ENCODE measurements around the gene HSD11B1.

Gene HSD11B1

DNA sequence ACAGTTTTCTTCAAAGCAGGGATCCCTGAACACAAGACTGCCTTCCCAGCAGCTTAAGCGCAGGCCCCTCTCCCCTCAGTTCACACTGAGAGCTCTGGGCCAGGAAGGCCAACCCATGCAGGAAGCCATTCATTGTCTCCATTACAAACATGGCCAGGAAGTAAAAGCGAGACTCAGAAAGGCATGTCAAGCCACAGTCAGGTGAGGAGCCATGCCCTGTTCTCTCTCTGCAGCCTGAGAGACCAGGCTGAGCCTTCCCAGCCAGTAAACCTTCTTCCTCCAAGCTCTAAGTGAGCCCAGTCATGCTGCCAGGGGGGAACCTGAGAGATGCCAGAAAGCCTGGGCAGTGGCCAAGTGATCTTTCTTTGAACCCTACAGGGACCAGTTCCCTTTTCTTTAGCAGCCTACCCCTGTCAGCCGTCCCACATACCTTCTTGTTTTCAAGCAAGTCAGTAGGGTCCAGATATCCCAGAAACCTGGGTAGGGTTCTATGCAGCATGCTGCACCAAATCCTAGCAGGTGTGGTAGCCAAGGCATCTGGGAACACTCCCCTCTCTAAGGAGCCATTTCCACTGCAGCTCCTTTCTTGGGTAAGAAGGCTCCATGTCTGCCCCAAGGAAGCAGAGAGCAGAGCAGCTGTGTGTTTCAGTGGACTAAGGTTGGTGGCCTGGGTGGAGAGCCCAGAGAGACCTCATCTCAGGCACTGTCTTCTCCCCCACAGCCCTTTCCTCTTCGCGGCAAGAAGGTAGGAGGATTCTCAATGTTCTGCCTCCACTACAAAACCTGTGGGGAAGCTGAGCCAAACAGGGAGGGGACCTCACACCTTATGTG lies 52.2 kb downstream of the HSD11B1 start:
- no peak for DNase-seq

DNA sequence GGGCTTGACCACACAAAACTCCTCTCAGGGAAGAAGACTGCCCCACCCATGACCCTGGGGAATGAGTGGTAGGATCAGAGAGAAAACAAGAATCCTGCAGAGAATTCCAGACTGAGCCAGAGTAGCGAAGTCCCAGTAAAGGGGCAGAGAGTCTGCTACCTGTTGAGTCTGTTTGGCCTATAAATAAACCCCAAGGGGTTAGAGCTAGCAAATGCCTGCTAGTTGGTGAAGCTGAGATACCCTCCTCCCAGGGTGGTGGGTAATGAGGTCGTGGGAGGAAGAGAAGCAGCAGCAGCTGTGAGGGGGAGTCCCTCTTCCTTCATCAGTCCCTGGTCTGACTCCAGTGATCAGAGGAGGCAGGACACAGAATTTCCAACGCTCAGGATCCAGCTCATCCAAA lies 53.8 kb downstream of the HSD11B1 start:
- DNase-seq = no peak

- no peak for DNase-seq
These were observed 55.2 kb downstream of the HSD11B1 start for GRCh38 chr1:209759829-209760359.

- no peak for DNase-seq
These were observed 56.5 kb downstream of the HSD11B1 start for GRCh38 chr1:209761011-209761635.

- no peak for DNase-seq
These were observed 61.4 kb downstream of the HSD11B1 start for GRCh38 chr1:209766051-209766450.

DNA sequence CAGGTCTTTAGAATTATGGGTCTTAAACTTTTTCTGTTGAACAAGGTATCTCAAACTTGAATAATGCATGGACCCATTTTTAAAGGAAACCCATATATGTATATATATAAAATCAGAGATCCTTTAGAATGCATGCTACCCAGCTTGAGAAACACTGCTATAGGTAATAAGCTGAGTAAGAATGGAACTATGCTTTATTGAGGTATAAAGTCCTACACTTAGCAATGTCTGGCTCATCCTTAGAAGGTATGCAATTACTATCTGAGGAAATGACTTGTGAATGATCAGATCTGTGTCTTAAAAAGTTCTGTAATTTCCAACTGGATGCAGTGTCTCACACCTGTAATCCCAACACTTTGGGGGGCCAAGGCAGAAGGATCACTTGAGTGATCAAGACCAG lies 62.5 kb downstream of the HSD11B1 start:
- no peak for DNase-seq

DNA sequence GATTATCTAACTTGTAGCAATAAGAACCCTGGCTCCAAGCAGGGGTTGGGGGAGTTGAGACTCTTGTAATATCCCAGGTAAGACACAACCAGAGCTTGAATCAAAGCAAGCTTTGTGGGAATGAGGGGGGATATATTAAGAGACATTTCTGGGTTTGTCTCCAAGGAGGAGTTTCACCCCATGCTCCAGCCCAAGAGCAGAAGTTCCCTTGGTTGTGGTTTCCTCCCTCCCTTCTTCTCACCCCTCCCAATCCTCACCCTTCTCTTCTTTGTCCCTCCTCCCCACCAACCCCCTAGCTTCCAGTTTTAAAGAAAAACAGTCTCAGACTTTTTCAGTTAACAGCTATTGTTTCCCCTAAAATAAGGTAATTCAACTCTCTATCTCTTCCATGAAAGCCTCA lies 63.1 kb downstream of the HSD11B1 start:
- no peak for DNase-seq

DNA sequence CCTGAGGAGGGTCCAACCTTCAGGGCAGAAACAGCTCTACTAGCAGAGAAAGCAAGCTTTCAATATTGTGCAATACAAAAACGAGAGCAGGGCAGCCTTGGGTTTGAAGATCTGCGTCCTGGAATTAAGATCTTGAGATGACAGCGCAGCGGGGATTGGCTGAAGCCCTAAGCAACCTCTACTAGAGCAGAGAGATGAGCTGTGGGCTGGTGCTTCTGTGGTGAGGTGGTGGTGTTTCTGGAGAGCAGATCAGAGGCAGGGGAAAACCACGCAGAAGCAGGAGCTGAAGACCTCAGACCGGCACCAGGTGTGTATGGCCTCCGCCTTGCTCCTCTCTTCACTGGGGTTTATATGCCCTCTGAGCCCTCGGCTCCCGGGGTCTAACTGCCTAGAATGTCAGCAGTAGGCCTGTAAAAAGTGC lies 63.7 kb downstream of the HSD11B1 start:
- DNase-seq = no peak

DNA sequence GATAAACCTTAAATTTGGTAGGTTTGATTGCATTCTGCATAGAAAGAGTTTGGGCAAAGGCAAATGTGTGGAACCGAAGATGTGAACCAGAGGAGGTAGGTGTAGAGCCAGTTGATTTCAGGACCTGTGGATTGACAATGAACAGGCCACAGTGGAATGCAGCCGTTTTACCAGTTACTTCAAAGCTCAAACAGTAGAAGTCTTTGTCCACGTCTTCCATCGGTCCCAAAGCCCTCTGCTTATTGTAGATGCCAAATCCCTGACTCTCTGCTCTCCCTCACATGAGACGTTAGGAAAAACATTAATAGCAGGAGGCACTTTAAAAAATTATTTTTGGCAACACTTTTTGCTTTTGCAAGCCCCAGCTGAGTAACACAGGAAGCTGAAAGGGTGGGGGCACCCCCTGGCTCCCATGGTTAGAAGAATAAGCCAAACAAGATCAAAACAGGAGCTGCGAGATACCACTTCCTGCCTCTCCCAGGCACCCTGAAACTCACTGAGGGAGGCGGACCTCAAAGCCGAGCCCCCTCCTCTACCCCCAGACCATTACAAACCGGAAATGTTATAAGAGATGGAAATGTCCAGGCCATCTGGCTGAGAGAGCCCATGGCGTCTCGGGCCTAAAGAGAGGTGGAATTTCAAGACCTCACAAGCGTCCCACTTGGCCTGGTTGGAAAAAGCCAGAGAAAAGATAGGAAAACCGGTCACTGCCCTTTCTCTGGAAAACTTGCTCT lies 64.7 kb downstream of the HSD11B1 start:
- DNase-seq = no peak

- DNase-seq = no peak
These were observed 65.3 kb downstream of the HSD11B1 start for GRCh38 chr1:209769971-209770370.

GRCh38 chr1:209770636-209771415 lies 66.2 kb downstream of the HSD11B1 start:
- DNase-seq = no peak

DNA sequence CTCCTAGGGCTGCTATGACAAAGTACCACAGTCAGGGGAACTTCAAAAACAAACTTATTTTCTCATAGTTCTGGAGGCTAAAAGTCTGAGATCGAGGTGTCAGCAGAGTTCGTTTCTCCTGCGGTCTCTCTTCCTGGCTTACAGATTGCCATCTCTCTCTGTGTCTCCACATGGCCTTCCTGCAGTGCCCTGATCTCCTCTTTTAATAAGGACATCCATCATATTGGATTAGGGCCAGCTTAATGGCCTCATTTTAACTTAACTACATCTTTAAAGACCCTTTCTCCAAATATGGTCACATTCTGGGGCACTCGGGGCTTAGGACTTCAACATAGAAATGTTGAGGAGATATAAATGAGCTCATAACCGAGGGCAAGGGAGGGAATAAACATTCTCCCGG lies 67.5 kb downstream of the HSD11B1 start:
- no peak for DNase-seq

GRCh38 chr1:209774592-209774991 lies 69.9 kb downstream of the HSD11B1 start:
- no peak for DNase-seq

DNA sequence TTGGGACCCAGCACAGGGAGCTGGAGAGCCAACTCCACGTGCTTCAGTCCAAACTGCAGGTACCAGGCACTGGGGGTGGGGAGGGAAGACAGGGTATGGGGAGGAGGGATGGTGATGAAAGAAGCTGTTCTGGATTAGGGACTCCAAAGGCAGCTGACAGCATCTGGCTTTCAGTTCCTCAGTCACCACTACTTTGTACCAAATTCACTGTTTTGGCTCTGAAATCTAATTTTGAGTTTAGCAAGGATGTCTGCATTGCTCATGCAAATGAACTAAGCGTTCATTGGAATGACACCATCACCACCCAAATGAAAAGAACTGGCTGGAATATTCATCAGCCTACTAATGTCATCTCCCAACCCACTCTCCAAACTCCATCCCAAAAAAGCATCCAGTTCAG lies 71.0 kb downstream of the HSD11B1 start:
- DNase-seq = no peak

DNA sequence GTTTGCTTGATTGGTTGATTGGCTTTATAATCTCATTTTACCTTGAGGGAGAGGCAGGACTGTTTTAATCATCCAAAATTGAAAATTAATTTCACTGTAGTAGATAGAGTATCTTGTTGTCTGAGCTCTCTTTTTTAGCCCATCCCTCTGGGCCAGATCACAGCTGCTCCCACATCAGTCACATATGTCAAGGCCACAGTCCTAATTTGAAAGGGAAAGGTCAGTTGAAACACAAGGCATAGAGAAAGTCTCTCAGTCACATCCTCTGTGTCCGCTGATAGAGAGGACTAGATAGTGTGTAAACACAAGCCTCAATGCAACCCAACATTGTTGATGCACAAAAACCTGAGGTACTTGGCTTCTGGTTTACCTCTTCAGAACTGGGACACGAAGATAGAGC lies 72.9 kb downstream of the HSD11B1 start:
- no peak for DNase-seq

GRCh38 chr1:209778102-209778501 lies 73.5 kb downstream of the HSD11B1 start:
- no peak for DNase-seq

DNA sequence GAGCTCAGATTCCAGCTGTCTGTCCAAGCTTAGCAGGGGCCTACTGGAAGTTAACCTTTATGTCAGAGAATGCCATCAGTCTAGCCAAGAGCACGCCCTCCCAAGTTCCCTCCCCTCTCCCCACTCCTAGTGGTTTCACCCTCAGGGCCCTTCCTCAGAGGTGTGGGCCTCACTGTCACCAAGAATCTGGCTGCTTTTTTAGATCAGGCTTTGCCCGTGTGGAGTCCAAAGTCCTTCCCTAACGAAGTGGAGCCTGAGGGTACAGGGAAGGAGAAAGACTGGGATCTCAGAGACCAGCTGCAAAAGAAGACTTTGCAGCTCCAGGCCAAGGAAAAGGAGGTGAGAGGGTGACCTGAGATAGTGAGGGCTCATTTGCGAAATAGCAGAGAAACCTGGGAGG lies 75.6 kb downstream of the HSD11B1 start:
- no peak for DNase-seq

DNA sequence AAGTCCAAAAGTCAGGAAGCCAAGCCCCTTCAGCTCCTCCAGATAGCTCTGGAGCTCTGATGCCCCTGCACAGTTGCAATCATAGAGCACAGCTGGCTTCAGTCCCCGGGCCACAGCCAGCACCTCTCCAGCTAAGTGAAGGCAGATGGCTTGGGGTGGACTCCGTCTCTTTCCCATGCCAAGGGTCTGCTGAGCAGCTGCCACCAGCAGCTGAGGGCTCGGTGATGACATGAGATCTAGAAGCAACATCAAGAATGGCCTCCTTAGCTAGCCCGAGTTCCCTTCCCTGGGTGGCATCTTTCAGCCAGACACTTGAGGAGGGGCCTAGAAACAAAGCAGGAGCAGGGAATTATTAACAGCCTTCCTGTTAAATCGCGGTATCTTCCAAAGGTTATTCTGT lies 78.7 kb downstream of the HSD11B1 start:
- DNase-seq = no peak
